ENCODE data around the gene MDM4.

Gene MDM4

DNA sequence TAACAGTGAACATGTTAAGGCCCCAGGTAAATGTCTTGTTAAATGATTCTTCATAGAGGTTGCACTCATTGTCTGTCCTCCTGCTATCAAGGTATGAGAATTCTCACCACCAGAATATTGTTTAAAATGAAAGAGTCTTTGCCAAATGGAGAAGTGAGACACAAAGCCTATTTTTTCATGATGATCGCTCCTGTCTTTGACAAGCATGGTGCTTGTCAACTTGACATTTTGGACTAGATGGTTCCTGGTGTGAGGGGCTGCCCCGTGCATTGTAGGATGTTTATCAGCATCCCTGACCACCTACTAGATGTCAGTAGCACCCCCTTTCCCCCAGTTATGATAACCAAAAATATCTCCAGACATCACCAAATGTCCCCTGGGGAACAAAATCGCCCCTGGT lies 65.6 kb downstream of the MDM4 start:
- H3K4me3 ChIP-seq (ENCODE audit: low read depth, low read length) = no peak overlapping the region

DNA sequence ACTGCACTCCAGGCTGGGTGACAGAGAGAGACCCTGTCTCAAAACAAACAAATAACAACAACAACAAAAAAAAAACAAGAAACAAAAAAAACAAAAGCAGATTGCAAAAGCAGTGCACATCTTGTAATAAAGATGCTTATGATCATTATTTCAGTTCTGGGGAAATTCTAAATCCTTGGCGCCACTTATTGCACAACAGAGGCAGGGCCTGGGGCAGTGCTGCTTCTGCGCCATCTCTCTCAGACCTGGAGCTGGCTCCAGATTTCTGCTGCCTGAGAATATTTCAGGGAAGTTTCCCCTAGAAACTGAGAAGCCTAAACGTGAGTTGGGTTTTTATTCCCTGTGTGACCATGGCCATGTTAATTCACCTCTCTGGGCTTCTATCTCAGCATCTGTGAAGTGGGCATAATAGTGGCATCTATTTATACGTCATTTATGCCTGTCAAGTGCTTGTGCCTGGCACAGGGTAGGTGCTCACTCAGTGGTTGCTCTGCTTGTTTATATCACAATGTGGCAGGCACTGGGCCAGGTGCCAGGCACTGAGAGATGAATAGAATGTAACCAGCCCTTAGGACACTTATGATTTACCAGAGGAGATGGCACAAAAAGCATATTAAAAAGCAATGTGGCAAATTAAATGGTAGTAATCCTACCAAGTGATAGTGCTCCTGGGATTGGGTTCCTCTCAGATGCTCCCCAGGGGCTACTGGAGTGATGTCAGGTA lies 67.9 kb downstream of the MDM4 start:
- TF ChIP-seq, protein P1, sequence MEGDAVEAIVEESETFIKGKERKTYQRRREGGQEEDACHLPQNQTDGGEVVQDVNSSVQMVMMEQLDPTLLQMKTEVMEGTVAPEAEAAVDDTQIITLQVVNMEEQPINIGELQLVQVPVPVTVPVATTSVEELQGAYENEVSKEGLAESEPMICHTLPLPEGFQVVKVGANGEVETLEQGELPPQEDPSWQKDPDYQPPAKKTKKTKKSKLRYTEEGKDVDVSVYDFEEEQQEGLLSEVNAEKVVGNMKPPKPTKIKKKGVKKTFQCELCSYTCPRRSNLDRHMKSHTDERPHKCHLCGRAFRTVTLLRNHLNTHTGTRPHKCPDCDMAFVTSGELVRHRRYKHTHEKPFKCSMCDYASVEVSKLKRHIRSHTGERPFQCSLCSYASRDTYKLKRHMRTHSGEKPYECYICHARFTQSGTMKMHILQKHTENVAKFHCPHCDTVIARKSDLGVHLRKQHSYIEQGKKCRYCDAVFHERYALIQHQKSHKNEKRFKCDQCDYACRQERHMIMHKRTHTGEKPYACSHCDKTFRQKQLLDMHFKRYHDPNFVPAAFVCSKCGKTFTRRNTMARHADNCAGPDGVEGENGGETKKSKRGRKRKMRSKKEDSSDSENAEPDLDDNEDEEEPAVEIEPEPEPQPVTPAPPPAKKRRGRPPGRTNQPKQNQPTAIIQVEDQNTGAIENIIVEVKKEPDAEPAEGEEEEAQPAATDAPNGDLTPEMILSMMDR (IDR thresholded peaks at IDR 0.05; ENCODE audit: low read depth, low read length) = no peak
- no peak overlapping the region for H3K4me3 ChIP-seq (ENCODE audit: low read depth, low read length)

More for the DNA sequence above, 65.6 kb downstream of the MDM4 start:
- TF ChIP-seq, protein P1 (IDR thresholded peaks at IDR 0.05; ENCODE audit: low read depth, low read length) = no peak

DNA sequence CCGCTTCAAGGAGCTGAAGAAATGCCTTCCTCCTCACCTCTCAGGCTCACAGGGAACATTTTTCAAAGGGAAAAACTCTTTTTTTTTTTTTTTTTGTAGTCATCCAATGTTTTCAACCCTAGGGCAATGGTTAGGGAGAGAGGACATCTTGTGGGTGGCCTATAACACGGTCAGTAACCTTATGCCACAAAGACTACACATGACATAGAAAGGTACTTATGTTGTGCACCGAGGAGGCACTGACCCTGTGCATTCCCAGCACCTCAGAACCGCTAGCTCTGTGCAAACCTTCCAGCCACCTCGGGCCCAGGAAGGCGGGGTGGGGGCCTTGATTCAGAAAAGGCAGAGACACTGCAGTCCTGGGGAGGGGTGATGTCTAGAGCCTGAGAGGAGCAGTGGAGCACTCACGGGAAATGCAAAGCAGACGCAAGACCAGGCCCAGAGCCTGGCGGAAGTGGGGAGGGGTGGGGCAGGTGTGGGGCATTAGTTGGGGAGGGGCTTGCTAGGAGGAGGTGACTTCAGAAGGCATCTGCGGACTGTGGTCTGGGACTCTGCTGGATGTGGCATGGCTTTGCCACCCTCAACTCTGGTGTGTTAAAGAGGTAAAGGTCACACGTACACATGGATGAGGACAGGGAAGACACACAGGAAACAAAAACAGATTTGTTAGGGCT lies 68.6 kb downstream of the MDM4 start:
- TF ChIP-seq, protein P1 (IDR thresholded peaks at IDR 0.05; ENCODE audit: low read depth, low read length) = no peak
- H3K4me3 ChIP-seq (ENCODE audit: low read depth, low read length) = no peak overlapping the region

DNA sequence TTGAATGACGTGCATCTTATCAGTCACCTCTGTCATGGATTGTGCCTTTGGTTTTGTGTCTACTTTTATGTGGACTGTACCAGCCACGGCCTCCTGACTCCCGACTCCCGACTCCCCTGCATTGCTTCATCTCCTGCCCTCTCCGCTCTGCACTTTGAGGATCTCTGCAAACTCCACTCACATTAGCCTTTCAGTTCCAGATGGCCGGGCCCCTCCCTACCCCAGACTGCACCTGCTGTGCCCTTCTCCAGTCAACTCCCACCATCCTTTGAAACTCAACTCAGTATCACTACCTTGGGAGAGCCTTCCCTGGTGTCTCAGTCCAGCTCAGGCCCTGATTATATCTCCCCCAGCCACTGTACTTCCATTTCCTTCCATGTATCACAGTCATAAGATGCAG lies 71.4 kb downstream of the MDM4 start:
- TF ChIP-seq, protein P1 (IDR thresholded peaks at IDR 0.05; ENCODE audit: low read depth, low read length) = no peak
- H3K4me3 ChIP-seq (ENCODE audit: low read depth, low read length) = no peak overlapping the region

DNA sequence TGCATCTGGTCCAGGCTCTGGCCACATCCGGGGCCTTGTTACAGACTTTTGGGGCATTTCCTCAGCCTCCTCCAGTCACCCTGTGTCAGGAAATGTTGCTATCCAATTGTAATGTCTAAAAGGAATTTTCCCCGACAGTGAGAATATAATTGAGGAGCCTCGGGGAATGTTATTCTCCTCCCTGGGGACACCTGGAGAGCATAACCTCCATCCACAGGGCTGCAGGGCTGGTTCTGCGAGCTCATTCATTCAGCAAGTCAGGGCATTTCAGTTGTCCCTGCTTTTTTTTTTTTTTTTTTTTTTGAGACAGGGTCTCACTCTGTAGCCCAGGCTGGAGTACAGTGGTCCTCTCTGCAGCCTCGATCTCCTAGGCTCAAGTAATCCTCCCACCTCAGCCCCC lies 72.6 kb downstream of the MDM4 start:
- TF ChIP-seq, protein P1 (IDR thresholded peaks at IDR 0.05; ENCODE audit: low read depth, low read length) = no peak

DNA sequence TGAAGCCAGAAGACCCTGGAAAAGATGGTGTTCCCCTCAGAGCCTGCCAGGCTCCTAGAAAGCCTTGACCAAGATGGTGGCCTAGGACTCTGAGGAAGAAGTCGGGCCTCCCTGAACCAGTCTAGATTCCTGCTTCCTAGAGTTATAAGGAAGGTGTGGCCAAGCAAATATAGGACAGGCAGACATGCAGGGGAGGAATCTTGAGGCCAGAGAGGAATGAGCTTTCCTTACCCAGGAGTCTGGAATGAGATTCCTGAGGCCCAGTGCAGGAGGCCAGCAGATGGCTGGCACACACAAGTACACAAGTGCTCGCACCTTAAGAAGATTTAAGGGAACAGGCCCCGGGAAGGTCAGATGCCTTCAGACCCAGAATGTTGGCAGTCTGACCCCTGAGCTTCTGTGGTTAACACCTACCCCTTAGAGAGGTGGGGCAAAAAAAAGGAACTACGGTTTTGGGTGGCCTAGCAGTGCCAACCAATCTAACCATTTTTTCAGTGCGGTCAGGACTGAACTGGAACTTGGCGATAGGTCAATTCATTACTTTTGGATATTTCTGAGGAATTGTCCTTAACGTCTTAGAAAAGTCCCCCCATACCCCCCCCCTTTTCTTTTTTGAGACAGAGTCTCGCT lies 73.3 kb downstream of the MDM4 start:
- TF ChIP-seq, protein P1 (IDR thresholded peaks at IDR 0.05; ENCODE audit: low read depth, low read length) = no peak
- H3K4me3 ChIP-seq (ENCODE audit: low read depth, low read length) = no peak overlapping the region

More for the DNA sequence above, 72.6 kb downstream of the MDM4 start:
- H3K4me3 ChIP-seq (ENCODE audit: low read depth, low read length) = no peak overlapping the region
